ENCODE data around the gene HOMER1.

Gene HOMER1

DNA sequence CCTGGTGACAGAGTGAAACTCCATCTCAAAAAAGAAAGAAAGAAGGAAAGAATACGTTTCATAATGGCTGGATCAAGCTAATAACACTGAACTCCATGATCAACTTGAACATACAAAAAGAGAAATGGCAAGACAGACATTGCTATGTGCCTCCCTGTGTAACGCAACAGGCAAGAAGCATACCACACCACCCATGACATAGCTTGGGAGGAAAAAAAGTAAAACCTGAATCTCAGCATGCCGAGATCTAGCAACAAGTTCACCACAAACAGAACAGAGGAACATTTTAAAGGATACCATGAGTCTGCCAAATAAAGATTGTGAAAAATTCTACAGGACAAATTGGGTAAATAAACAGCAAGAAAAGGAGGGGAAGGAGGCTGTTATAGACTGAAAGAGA lies 26.7 kb downstream of the HOMER1 start:
- DNase-seq = no peak

GRCh38 chr5:79486116-79486515 lies 27.8 kb downstream of the HOMER1 start:
- no peak for DNase-seq

- no peak for DNase-seq
Measured at GRCh38 chr5:79484731-79485130, 29.2 kb downstream of the HOMER1 start.

DNA sequence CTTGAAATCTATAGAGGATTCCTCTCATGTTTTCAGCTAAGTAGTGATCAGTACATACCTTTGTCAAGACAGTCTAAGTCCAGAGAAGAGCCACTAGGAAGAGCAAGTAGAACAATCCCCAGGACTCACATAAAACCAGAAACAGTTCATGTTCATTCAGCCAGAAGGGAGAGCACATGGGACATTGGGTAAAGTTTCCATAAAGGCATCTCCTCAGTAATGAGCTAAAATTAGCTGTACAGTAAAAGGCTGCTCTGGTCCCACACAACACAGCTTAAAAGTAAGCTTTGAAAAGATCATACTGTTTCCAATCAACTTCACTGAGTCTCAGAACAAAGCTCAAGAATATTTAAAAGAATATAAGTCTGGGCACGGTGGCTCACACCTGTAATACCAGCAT lies 32.4 kb downstream of the HOMER1 start:
- no peak for DNase-seq

DNA sequence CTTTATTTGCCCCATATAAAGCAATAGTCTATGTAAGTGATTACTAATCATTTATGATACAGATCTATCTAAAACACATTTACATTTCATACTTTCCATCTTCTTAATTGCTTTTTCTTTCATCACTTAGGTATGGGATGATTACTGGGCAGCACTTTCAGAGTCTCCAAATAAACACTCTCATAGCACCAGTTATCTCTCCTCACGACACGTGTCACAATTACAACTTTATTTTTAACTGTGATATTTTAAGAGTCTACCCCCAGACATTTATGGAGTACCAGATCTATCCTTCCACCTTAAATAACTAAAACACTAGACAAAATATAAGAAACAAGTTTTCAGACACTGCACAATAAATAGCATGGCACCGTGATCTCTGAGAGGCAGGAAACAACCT lies 32.9 kb downstream of the HOMER1 start:
- DNase-seq = no peak

DNA sequence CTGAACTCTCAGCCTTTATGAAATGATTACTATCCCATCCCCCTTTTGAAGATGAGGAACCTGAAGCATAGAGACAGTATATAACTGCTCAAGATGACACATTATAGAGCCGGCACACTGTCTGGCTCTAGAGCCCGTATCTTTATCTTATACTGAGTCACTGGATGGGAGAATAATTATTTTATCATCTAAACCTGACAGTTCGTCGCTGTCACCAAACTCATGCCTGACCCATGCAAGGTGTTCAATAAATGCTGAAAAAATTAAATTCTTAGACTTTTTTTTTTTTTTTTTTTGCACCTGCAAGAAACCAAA lies 38.8 kb downstream of the HOMER1 start:
- no peak for DNase-seq

DNA sequence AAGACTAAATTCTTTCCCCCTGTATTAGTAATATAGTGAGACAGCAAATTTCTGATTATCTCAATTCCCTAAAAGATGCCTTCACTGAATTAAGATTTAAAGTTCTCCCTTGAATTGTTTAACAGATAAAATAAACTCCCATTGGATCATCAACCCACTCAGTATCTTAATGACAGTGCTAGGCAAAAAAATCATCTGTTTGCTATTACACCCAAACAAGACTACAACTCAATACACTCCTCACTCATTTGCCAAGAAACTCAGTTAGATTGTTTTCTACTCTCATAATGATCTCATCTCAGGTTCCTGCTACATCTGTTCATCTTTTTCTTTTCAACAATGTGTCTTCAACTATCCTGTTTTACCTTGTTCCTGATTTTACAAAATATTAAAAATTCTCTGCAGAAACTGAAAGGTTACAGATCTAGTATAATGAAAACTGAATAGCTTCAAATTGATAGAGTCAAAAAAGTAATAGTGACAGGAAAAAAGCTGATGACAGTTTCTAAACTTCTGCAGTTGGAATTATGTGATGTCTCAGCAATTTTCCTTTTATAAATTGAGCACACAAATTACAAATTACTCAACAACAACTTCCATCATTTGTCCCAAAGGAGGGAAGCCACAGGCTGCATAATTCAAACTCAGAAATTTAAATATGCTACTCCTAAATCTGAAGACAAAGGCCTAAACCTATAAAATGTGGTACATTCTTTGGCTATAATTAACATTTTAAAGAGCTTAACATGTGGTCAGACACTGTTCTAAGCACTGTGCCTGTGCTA lies 39.4 kb downstream of the HOMER1 start:
- DNase-seq = no peak

- no peak for DNase-seq
Measured at GRCh38 chr5:79471556-79471955, 42.4 kb downstream of the HOMER1 start.

DNA sequence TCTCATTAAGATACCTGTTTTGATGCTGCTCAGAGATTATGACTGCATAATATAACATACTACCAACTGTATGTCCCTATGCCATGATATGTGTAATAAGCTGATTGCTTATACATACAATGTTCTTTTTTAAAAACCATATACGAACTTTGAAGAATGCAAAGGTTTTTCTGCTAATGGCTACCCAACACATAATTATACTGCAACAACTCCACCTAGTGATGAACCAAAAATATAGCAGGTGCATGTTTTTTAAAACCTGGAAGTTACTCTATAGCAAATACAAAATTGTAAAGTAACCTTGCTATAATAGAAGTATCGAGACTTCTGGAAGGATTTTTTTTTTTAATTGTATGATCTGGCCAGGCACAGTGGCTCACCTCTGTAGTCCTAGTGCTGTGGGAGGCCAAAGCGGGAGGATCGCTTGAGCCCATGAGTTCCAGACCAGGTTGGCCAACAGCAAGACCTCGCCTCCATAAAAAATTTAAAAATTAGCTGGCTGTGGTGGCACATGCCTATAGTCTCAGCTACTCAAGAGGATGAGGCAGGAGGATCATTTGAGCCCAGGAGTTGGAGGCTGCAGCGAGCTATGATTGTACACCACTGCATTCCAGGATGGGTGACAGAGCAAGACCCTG lies 49.1 kb downstream of the HOMER1 start:
- no peak for DNase-seq

DNA sequence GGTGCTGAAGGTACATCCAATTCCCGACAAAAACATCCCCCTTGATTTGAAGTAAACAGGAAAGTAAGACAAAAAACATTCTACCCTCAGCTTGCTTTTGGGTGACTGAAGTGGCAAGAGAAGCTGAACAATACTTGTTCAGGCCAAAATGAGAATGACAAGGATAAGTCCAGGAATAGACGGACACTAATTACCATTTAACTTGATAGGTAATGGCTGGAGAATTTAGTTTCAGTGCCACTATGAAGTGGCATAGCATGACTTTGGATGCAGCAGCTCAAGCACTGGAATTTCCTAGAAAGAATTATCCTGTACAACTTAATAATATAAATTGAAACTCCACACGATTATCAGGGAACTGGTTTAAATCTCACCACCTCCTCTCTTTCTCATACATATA lies 49.7 kb downstream of the HOMER1 start:
- DNase-seq = no peak

DNA sequence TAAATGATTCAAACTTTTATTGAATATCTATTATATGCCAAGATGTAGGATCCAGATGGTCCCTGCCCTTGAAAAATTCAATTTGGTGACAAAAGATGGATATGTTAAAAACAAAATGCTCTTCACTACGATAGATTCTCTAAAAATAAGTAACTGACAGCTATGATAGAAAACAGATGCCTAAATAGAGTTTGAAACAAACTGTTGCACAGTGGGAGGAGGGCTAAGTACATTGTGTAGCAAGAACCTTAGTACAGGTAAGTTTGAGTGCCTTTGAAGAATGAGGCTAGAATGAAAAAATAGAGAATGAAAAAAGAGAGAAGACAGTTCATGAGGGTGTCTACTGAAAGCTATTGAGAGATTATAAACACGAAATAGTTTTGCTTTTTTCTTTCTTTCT lies 54.3 kb downstream of the HOMER1 start:
- DNase-seq = no peak

GRCh38 chr5:79456890-79457583 lies 56.9 kb downstream of the HOMER1 start:
- no peak for DNase-seq

- DNase-seq = no peak
Measured at GRCh38 chr5:79456400-79456799, 57.5 kb downstream of the HOMER1 start.

- no peak for DNase-seq
Measured at GRCh38 chr5:79454043-79454442, 59.9 kb downstream of the HOMER1 start.

- DNase-seq = no peak
Measured at GRCh38 chr5:79448336-79448735, 65.6 kb downstream of the HOMER1 start.

DNA sequence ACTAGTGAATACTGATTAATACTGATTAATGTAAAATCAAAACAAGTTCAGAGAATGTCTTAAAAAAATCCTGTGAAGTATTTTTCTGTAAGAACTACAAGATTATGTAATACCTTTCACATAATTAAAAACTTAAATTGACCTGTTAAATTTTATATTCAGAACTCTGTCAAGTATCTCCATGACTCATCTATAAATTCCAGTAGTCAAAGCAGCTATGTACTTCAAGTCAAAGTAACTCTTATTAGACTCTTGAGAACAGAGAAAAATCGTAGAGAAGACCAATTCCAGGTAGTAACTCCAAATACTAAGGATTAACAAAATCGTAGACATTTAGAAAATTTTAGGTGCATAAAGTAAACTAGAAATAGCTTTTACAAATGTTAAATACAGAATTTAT lies 77.1 kb downstream of the HOMER1 start:
- no peak for DNase-seq

GRCh38 chr5:79436224-79436623 lies 77.7 kb downstream of the HOMER1 start:
- DNase-seq = no peak

DNA sequence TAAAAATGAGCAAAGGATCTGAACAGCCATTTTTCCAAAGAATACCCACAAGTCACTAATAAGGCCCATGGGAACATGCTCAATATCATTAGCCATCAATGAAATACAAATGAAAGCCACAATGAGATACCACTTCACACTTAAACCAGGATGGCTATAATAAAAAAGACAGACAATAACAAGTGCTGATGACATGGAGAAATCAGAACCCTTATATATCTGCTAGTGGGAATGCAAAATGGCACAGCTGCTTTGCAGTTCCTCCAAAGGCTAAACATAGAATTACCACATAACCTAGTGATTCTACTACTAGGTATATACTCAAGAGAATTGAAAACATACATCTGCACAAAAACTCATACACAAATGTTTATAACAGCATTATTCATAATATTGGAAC lies 83.7 kb downstream of the HOMER1 start:
- DNase-seq = no peak

GRCh38 chr5:79423296-79423695 lies 90.6 kb downstream of the HOMER1 start:
- no peak for DNase-seq

- no peak for DNase-seq
Measured at GRCh38 chr5:79420248-79420647, 93.7 kb downstream of the HOMER1 start.

DNA sequence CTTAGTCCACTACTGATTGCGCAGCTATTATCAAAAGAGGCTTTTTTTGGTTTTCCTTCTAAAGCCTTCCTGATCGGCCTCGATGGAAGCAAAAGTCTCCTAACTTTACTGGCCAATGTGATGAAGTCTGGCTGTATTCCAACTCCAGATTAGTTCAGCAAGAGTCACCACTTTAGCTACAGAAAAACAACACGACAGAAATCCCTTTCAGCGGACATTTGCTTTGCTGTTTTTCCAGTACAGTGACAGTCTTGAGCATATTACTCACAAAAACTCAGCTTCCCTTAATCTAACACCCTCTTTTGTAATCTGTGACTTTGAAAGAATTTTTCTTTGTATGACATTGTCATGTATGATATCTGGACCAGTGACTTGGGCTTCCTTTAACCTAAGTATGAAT lies 95.7 kb downstream of the HOMER1 start:
- DNase-seq = no peak

DNA sequence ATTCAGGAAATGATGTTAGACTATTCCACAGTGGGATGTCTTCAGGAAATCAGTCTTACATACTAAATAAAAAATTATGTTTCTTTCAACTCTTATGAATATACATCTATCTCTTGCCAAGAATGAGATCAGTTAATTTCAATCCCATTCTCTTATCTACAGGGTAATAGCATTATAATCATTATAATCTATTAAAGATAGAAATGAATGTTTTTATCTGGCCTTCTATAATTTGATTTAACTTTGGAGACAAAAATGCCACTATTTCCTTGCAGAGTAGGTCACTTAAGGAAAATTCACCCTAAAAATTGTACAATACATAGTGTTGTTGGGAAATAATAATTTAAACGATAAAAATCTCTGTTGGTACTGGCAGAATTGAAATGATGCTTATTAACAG lies 96.4 kb downstream of the HOMER1 start:
- no peak for DNase-seq

- DNase-seq = peak; percentile 49
Measured at GRCh38 chr5:79416499-79416898, 97.4 kb downstream of the HOMER1 start.

DNA sequence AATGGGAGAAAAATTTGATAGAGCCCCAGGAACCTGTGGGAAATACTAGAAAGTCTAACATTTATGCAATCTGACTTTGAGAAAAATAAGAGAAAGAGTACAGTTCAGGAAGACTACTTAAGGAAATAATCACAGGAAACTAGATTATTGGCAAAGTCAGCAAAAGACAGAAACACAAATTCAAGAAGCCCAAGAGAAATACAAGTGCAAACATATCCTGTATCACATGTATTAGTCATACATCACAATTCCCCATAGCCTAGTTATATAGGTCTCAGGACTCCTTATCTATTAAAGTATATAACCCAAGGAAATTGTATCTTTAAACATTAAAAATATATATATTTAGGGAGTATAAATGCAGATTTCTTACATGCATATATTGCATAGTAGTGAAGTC lies 100.8 kb downstream of the HOMER1 start:
- no peak for DNase-seq

Measured in right hindlimb (tissue), 1 donor.